NCI-H146 (cell line): ENCODE results near the gene FOXJ3.

Experiments
- DNase-seq: peaks from one replicate; lab custom pipeline; 2025; lab: John Stamatoyannopoulos, UW

Gene FOXJ3

DNA sequence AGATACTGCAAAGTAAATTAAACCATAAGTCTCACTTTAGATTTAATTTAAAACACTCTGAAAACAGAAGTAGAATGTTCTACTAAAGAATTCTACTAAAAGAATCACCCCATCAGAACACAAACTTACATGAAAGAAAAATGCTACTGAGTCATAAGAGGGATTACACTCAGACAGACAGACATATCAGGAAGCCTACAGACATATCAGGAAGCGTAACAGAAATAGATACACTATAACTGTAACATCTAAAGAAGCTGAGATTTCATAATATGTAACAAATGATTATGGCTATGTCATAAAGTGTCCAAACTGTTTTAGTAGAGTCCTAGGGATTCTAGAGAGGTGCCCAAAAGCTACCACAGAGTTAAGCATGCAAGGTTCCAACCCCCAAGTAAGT is 23.9 kb downstream of the FOXJ3 start:
- DNase-seq, result no peak

DNA sequence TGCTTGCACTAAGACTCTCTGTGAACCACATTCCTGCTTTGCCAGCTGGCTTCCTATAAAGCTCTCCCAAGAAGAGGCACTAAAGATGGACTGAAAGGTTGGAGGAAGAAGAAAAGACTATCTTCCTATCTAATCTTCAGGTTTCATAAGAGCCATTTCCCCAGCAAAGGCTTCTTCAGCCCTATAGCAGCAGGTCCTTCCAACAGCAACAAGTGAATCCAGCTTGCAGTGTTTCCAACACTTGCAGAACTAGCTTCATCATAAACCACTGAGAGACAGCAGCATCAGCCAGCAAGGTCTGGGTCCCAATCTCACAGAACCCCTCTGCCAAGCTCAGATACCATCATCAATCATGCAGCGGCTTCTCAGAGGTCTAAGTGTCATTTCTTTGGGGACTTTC is 28.1 kb downstream of the FOXJ3 start:
- DNase-seq, result no peak

DNA sequence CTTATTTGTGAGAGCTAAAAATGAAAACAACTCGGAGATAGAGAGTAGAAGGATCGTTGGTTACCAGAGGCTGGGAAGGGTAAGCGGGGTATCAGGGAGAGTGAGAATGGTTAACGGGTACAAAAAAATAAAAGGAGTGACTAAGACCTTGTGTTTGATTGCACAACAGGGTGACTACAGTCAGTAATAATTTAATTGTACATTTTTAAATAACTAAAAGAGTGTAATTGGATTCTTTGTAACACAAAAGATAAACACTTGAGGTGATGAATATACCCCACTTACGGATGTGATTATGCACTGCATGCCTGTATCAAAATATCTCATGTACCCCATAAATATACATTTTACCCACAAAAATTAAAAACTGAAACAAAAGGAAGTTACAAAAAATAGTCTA is 29.4 kb downstream of the FOXJ3 start:
- no peak for DNase-seq

DNA sequence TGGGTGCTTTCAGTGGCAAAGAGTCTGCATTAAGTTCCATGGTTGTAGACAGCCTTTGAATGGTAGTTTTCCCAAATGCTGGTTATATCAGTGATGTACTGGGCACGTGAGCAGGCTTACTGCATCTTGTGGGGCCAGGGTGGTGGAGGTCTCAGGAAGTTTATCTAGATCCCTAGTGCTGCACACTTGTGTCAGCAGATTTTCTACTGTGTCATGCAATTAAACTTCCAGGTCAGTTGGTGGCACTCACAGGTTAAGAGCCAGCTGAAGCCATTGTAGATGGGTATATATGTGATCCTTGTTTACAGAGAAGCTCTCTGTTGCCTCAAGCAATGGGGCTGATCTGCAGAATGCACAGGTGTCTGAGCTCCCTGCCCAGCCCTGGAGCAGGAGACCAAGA is 33.0 kb downstream of the FOXJ3 start:
- DNase-seq, result no peak

DNA sequence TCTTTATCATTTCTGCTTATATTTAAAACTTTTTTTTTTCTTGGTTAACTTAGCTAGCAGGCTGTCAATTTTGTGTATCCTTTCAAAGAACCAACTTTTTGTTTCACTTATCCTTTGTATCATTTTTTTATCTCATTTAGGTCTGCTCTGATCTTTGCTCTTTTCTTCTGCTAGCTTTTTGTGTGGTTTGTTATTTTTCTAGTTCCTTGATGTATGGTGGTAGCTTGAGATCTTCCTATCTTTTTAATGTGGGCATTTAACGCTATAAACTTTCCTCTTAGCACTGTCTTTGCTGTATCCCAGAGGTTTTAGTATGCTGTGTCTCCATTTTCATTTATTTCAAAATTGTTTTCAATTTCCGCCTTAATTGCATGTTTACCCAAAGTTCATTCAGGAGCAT is 36.5 kb downstream of the FOXJ3 start:
- DNase-seq, result no peak

DNA sequence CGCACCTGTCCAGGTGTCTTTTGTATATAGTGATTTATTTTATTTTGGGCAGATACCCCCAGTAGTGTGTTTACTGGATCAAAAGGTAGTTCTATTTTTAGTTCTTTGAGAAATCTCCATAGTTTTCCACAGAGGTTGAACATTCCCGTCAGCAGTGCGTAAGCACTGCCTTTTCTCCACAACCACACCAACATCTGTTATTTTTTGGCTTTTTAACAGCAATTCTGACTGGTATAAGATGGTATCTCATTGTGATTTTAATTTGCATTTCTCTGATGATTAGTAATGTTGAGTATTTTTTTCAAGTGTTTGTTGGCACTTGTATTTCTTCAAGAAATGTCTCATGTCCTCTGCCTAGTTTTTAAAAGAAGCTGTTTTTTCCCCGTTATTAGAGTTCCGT is 39.2 kb downstream of the FOXJ3 start:
- no peak for DNase-seq

DNA sequence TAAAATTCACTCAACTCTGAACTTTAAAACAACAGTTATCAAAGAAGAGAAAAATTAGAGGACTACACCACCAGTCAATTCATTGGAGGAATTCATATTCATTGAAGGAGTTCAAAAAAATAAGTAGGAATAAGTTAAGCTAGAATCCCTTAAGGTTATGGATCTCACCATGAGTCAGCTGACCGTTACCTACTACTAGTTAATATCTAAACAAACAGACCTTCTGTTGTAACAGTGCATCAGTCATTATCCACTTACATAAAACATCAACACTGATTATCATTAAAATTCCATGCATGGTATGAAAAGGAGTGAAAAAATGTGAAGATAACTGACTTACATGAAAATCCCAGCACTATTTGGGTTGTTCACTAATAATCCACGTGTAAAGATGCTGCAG is 44.9 kb downstream of the FOXJ3 start:
- no peak for DNase-seq

DNA sequence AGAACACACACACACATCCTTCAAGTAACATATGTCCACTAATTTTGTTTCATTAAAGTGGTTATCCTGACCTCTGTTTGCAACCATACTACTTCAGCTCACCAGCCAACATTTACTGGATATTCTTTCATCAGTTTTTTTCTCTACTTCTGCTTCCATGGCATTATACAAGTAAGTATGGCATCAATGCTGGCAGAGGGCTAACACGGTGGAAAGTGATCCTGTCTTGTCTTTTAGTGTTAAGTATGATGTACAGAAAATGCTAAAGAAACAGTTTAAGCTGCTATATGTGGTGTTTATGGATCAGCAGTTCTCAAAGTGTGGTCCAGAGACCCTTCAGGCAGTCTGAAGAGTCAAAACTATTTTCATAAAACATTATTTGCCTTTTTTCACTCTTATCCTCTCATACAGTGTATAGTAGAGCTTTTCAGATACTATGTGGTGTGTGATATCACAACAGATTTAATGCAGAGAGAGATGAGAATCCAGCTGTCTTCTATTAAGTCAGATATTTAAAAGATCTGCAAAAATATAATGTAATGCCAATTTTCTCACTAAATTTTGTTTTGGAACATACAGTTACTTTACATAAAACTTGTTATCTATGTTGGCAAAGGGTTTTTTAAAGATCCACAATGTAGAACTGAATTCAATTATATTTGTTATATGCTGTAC is 46.6 kb downstream of the FOXJ3 start:
- no peak for DNase-seq

DNA sequence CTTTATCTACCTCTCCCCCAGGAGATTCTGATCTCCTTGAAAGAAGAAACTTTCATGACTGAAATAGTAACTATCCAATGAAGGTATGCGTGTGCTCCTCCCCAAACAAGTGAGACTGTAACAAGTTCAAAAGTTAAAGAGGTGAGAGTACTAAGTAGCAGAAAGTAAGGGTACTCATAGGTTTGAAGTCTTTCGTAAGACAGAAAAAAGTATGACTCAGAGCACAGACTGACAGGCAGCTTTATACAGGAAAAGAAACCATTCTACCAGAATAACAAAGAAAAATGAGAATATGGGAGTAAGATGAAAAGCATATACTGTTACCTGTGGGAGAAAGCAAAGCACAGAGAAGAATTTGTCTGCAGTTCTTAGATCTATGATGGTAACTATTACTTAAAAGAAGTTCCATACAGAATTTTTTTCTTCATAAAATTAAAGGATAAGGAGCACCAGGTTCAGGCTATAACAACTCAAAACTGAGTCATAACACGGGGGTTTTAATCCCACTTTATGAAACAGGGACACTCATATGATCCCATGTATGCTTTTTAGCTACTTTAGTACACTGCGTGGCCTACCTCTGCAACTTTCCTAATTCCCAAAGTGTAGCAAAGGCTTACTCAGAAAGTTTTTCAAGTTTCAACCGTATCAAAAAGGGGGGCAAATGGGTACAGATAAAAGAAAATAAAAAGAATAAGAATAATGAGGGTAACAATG is 52.0 kb downstream of the FOXJ3 start:
- no peak for DNase-seq

DNA sequence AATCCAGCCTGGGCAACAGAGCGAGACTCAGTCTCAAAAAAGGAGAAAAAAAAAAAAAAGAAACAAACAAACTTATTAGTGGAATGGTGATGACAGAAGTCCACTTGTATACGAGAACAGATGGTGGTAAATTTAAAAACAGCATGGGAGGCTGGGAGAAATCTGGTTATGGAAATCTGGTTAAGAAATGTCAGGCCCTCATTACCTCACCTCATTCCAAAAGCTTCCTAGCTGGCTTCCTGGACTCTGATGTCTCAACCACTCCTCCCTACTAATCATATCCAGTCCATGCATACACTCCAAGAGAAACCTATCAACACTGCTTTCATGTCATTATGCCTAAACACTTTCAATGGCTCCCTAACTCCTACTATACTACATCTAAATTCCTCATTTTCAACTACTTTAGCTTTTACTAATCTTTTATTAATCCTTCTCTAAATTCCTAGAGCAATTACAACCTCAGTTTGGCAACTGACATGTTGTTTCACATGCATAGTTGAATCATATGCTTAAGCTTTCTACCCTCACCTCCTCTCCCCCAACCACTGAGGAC is 52.9 kb downstream of the FOXJ3 start:
- no peak for DNase-seq

DNA sequence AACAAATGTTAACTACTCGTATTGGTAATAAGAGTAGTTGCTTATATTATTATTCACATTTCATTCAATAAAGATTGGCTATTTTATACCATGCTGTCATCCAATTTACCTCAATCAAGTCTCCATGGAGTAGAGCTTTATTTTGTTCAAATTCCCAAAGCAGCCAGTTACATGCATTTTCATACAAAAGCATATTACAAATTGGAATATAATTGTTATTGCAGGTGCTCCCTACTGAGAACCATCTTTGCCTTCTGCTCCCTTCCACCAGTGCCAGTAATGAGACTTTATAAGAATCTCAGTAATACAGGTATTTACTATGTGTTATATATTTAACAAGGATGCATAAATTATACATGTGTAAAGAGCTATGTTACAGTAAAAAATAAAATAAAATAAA is 54.2 kb downstream of the FOXJ3 start:
- DNase-seq, result no peak

DNA sequence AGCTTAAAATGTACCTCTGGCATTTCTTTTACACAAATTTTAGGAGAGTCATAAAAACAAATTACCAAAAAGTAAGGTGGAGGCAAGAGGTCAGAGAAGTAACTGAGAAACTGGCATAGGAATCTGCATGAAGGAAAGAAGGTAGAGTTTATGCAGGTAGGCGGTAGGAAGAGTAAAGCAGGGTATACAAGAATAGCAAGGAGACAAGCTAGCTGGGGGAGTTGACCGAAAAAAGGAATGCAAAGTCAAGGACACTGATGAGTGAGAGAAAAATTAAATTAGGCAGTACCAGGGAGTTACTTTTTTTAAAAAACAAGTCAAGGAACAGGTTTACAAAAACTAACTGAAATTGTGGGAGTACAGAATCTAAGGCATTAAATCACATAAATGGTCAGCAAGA is 56.0 kb downstream of the FOXJ3 start:
- DNase-seq, result no peak

DNA sequence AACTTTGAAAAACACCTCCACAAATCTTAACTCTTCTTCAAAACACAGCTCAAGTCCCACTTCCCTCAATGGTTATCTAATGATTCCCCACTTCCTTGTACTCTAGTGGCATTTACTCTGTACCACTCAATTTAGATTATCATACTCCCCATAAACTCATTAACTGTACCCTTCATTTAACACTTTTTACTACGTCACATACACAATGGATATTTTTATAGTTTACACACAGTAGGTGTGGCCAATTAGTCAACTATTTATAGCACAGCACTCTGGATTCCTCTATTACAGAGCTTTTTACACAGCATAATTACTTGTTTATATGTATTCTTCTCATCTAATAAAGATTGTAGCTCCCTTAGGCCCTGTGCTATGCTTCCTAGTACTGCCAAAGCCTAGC is 62.1 kb downstream of the FOXJ3 start:
- DNase-seq, result no peak

DNA sequence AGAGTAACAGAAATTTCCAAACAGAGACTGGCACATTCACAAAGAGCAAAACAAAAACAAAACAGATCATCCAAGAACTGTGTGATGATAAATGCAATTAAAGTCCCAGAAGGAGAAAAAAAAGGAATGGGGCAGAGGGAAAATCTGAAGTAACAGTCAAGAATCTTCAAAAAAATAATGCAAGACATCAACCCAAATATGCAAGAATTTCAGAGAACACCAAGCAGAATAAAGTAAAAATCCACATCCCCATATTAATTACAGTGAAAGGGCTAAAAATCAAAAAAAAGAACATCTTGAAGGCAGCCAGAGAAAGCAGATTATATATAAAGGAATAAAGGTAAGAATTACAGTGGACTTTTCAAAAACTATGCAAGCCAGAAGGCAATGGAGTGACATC is 67.1 kb downstream of the FOXJ3 start:
- DNase-seq, result no peak

DNA sequence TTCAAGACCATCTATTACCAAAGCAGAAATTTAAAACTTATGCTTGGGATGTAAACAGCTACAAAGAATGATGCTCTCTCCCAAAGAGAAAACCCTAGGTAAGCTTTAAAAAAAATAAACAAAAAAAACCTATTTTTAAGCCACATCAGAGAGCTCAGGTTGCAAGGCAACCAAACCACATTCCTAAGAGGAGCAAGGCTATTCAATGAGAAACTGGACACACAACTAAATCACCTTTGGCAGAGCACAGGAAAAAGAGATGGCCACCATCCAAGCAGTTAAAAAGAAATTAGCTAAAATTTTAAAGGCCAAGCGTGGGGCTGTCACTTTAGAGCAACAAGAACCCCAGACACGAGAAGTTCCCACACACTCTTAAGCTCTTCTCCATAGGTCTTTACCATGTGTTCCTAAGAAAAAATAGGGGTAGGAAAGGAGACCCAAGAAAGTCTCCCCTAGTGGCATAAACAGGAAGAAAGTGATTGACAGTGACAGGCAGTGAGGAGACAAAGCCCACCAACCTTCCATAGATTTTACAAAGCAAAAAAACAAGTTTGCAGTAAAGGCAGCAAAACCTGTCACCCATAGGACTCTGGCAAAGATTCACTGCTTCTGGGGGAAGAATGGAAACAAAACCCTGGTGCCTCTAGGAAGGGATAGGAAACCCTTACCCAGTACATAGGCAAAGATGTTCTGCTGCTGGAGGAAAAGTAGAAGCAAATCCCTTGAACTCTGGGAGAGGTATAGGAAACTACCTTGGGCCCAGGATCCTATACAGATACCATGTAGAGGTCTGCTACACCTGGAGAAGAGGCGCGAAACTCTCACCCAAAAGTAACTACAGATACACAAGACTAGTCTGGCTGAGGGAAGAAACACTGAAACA is 68.5 kb downstream of the FOXJ3 start:
- DNase-seq, result no peak

DNA sequence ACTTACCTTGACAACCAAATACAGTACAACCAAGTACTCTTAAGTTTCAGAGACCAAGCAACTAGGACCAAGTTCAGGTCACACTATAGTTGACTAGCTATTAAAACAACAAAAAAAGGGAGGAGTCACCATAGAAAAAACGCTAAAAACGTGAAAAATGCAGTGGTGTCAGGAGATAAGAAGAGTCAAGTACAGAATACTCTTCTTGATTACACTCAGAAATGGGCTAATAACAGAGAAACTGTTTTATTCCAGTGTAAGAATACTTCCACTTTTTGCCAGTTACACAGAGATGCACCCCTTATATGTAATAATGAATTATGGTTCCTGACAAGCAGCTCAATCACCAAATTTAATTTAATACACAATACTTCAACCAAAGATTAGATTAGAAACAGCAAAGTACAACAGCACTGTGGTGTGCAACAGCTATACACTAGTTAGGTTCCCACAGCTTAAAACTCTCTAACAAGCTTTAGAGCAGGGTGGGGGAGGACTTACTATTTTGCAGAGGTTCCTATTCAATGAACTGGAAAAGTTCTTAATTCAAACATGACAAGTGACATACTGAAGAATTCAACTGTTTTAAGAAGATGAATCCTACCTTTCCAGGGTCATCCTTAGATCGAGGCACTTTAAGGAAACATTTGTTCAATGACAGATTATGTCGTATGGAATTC is 70.4 kb downstream of the FOXJ3 start:
- no peak for DNase-seq

DNA sequence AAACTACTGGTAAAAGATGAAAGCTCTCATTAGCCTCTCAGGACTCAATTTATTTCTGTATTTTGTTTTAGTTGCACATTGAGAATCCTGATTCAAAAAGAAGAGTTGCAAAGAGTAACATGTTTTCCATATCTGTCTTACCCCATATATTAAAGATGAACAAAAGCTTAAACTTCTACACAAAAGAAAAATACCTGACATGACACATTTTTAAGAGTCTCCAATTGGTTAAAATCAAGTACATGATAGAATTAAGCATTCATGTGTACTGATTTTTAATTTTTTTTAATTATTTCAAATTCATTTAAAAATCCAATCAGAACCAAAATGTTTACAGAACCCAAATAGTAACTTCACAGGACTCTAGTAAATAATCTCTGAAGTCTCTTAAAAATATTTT is 72.0 kb downstream of the FOXJ3 start:
- no peak for DNase-seq

DNA sequence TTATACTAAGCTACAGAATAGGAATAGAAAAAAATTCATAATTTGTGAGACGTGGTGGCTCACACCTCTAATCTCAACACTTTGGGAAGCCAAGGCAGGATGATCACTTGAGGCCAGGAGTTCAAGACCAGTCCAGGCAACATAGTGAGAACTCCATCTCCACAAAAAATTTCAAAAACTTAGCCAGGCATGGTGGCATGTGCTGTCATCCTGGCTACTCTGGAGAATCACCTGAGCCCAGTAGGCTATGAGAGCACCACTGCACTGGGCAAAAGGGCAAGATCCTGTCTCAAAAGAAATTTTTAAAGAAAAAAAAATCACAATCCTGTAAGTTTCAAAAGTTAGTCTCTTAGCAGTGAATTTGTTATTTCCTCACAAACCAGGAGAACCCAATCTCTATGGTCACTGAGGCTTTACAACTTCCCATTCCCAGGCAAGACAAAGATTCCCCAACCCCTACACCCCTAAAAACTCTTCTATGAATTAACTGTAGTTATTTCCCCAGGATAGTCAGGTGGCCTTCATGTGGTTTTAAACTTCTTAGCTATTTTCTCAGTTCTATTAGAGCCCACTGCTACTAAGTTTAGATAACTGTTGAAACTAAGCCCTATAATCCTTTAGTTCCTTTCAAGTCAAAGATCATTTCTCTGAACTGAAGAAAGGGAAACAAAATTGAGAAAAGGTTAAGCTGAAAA is 74.5 kb downstream of the FOXJ3 start:
- DNase-seq, result no peak

DNA sequence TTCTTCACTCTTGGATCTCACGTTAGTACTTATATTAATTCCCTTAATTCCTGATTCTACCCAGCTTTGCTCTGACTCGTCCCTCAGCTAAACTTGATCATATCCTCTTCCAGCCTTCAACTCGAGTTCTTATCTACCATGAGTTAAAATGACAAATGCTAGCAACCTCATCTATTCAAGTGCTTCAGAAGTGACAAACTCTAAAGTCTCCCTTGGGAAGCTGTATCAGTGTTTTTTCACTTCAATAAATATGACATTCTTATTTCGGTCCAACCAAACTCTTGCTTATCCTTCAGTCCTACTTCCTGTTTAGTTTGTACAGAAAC is 75.3 kb downstream of the FOXJ3 start:
- DNase-seq, result no peak

DNA sequence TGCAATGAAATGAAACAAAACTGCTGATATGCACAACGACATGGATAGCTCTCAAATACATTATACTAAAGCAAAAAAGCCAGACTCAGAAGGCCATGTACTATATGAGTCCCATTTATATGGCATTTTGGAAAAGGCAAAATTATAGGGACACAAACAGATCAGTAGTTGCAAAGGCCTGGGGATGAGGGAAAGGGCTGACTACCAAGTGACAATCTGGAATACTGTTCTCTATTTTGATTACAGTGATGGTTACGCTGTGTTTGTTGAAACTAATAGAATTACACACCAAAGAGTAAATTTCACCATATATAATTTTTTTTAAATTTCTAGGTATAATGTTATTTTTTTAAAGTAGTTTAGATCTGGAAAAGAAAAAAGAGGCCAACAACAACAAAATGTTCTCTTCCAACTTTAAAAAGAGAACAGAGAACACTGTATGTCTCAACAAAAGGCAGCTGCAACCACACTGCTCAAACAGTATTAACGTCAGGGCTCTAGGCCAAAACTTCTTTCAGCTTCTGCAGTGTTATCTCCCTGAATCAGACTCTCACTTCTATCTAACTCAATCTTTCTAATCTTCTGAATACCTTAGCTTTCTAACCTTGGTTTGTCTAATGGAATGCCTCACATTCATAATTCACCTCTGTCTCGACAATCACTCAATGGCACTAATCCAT is 75.8 kb downstream of the FOXJ3 start:
- no peak for DNase-seq

DNA sequence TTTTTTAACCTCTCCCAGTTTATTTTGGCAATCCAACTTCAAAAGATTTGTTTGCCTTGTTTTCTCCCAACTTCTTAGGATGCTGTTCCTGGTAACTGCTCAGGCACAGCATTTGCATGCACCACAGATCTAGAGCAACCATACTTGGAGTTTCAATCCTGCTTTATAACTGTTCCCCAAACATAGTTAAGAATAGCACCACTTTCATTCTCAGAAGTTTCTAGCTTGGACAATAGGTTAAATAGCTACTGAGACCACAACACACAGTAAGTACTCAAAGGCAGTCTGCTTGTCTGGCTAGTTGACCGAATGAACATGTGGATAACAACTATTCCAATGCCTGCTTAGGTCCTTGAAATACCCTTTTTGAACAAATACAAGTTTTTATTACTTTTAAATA is 76.8 kb downstream of the FOXJ3 start:
- no peak for DNase-seq
